OCI-LY3 (cell line): Measurements from ENCODE around the gene TRPC3.

Experiments used
- EZH2phosphoT487 ChIP-seq: fragments of 200-600 bp; shearing (Covaris generic); IDR thresholded peaks from 2 replicates; pipeline ENCODE4 v1.6.1; 2018; ENCODE audit warnings: antibody characterized with exemption, mixed run types, low read depth
- TF ChIP-seq, protein P1 (sequence below): fragments of 200-600, 300-600 bp; sonication (generic); IDR thresholded peaks from 2 replicates; pipeline ENCODE4 v1.5.1; 2014; ENCODE audit warnings: antibody characterized with exemption, low read length, low read depth

DNA sequence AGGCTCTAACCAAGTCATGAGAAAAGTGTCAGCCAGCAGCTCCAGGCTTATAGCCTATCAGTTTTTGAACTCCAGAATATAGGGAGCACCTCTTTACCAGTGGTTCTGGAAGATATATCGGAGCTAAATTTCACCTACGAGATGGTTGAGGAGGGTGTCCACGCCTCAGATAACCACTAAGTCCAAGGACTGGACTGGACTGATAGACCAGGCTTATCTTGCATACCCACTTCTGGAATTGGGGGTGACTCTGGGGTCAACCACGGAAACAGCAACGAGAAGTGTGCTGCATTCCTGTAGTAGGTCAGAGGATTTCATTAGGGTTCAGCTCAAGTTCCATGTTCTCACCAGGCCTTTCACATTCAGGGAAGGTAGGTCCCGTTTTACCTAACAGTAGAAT, 38.6 kb upstream of the TRPC3 start:
- TF ChIP-seq, protein P1, sequence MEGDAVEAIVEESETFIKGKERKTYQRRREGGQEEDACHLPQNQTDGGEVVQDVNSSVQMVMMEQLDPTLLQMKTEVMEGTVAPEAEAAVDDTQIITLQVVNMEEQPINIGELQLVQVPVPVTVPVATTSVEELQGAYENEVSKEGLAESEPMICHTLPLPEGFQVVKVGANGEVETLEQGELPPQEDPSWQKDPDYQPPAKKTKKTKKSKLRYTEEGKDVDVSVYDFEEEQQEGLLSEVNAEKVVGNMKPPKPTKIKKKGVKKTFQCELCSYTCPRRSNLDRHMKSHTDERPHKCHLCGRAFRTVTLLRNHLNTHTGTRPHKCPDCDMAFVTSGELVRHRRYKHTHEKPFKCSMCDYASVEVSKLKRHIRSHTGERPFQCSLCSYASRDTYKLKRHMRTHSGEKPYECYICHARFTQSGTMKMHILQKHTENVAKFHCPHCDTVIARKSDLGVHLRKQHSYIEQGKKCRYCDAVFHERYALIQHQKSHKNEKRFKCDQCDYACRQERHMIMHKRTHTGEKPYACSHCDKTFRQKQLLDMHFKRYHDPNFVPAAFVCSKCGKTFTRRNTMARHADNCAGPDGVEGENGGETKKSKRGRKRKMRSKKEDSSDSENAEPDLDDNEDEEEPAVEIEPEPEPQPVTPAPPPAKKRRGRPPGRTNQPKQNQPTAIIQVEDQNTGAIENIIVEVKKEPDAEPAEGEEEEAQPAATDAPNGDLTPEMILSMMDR, result no peak
- TF ChIP-seq EZH2phosphoT487, result no peak
